ENCODE measurements around the gene NHLH1. TPM values are rescaled to one million over a fixed set of nuclear protein-coding genes. Genes with fewer than 3 reads are reported as not detected.

The NHLH1 gene
- total RNA-seq, 1 experiment from 2014 or later, result 0.12 TPM

GRCh38 chr1:160338580-160338979, 28.3 kb upstream of the NHLH1 start:
- intact Hi-C loops (cut with micrococcal nuclease), result no loop called here
- Mint-ChIP-seq H3K4me3 (ENCODE audit: unreplicated experiment) (no peak overlapping the region), H3K4me1 (ENCODE audit: insufficient read depth, unreplicated experiment) (peaks cover 29% of the 10 kb centered on the region), H3K36me3 (ENCODE audit: insufficient read depth, unreplicated experiment) (peaks cover 67% of the 10 kb centered on the region), H3K9me3 (ENCODE audit: unreplicated experiment) (no peaks in the 10 kb centered on the region), H3K27ac (ENCODE audit: low read depth, unreplicated experiment) (no peak overlapping the region), H3K27me3 (ENCODE audit: insufficient read depth, unreplicated experiment) (no peaks in the 10 kb centered on the region)
- no TSS peak for BruUV-seq (replicated peaks)
- DNase-seq (ENCODE audit: unreplicated experiment), result no peak
- TF ChIP-seq, protein P1, sequence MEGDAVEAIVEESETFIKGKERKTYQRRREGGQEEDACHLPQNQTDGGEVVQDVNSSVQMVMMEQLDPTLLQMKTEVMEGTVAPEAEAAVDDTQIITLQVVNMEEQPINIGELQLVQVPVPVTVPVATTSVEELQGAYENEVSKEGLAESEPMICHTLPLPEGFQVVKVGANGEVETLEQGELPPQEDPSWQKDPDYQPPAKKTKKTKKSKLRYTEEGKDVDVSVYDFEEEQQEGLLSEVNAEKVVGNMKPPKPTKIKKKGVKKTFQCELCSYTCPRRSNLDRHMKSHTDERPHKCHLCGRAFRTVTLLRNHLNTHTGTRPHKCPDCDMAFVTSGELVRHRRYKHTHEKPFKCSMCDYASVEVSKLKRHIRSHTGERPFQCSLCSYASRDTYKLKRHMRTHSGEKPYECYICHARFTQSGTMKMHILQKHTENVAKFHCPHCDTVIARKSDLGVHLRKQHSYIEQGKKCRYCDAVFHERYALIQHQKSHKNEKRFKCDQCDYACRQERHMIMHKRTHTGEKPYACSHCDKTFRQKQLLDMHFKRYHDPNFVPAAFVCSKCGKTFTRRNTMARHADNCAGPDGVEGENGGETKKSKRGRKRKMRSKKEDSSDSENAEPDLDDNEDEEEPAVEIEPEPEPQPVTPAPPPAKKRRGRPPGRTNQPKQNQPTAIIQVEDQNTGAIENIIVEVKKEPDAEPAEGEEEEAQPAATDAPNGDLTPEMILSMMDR (IDR thresholded peaks at IDR 0.05; ENCODE audit: unreplicated experiment), result no peak
- POLR2A ChIA-PET, result interaction anchor here (0.9 to 1.3 kb wide), 3 partner anchors 11 to 76 kb away, joined by 3 to 4 read pairs (median 4); partner anchors contain the start of genes DCAF8 and PEX19
- CTCF ChIA-PET, result interaction anchor here (1.1 to 2.7 kb wide), 5 partner anchors 38 to 120 kb away, joined by 4 to 23 read pairs (median 6); no protein-coding TSS in a partner anchor

DNA sequence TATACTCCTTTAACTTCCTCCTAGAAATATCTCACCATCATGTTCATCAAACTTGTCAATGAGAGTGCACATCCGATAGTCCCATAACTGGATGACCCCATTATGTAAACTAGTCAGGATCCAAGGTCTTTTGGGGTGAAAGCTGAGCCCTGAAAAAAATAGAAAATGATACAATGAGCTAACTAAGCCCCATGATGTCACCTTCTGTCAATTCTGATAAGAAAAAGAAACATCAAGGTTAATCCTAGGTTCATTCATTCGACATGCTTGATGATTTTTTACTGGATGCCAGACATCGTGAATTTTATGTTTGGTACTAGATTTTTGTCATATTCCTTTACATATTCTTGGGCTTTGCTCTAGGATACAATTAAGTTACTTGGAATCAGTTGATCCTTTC, 26.7 kb upstream of the NHLH1 start:
- CTCF ChIA-PET, result interaction anchor here (0.7 to 2.7 kb wide), 9 partner anchors 12 to 239 kb away, joined by 3 to 10 read pairs (median 4); partner anchors contain the start of gene PEX19
- no TSS peak for BruUV-seq (replicated peaks)
- no peak overlapping the region for H3K4me3 Mint-ChIP-seq (ENCODE audit: unreplicated experiment)
- no peaks in the 10 kb centered on the region for H3K27me3 Mint-ChIP-seq (ENCODE audit: insufficient read depth, unreplicated experiment)
- DNase-seq (ENCODE audit: unreplicated experiment), result no peak
- intact Hi-C loops (cut with micrococcal nuclease), result loop anchor here (10.0 kb wide), 2 partner anchors 265 to 745 kb away; partner anchors contain the start of gene NECTIN4
- TF ChIP-seq, protein P1 (IDR thresholded peaks at IDR 0.05; ENCODE audit: unreplicated experiment), result no peak
- peaks cover 63% of the 10 kb centered on the region for H3K36me3 Mint-ChIP-seq (ENCODE audit: insufficient read depth, unreplicated experiment)
- no peaks in the 10 kb centered on the region for H3K9me3 Mint-ChIP-seq (ENCODE audit: unreplicated experiment)
- peaks cover 29% of the 10 kb centered on the region for H3K4me1 Mint-ChIP-seq (ENCODE audit: insufficient read depth, unreplicated experiment)
- POLR2A ChIA-PET, result interaction anchor here (0.5 to 1.2 kb wide), 4 partner anchors 11 to 269 kb away, joined by 3 to 4 read pairs (median 3); no protein-coding TSS in a partner anchor
- peak overlapping the region; percentile 75 for H3K27ac Mint-ChIP-seq (ENCODE audit: low read depth, unreplicated experiment)

GRCh38 chr1:160340866-160341265, 26.0 kb upstream of the NHLH1 start:
- Mint-ChIP-seq H3K4me3 (ENCODE audit: unreplicated experiment) (peak overlapping the region; percentile 15), H3K4me1 (ENCODE audit: insufficient read depth, unreplicated experiment) (peaks cover 29% of the 10 kb centered on the region), H3K27ac (ENCODE audit: low read depth, unreplicated experiment) (peak overlapping the region; percentile 75), H3K27me3 (ENCODE audit: insufficient read depth, unreplicated experiment) (no peaks in the 10 kb centered on the region), H3K9me3 (ENCODE audit: unreplicated experiment) (no peaks in the 10 kb centered on the region), H3K36me3 (ENCODE audit: insufficient read depth, unreplicated experiment) (peaks cover 63% of the 10 kb centered on the region)
- DNase-seq (ENCODE audit: unreplicated experiment), result no peak
- no TSS peak for BruUV-seq (replicated peaks)
- ChIA-PET POLR2A (interaction anchor here (0.6 to 1.5 kb wide), 5 partner anchors 17 to 679 kb away, joined by 3 to 6 read pairs (median 5); partner anchors contain the start of gene PIGM), CTCF (interaction anchor here (1.5 to 1.6 kb wide), 2 partner anchors 36 to 50 kb away, joined by 7 read pairs; no protein-coding TSS in a partner anchor)
- intact Hi-C loops (cut with micrococcal nuclease), result loop anchor here (10.0 kb wide), 2 partner anchors 264 to 744 kb away; partner anchors contain the start of gene NECTIN4
- TF ChIP-seq, protein P1 (IDR thresholded peaks at IDR 0.05; ENCODE audit: unreplicated experiment), result no peak

DNA sequence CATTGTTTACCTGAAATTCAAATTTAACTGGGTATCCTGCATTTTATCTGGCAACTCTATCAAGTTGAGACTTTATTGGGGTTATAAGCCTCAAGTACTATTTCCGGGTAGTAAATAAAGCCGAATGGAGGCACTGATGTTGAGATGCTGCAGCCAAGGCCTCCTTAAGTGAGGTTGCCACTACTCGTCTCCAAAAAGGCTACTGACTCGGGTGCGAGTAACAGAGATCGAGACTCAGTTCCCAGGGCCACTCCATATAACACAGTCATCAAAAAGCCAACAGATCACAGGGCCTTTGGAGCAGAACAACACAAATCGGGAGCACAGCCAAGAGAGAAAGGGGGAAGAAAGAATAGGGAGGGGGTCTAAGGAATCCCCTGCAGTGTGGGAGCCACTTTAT, 24.3 kb upstream of the NHLH1 start:
- ChIA-PET CTCF (interaction anchor here (0.6 to 1.6 kb wide), 7 partner anchors 30 to 845 kb away, joined by 3 to 10 read pairs (median 5); no protein-coding TSS in a partner anchor), POLR2A (interaction anchor here (0.6 to 2.0 kb wide), 14 partner anchors 13 to 703 kb away, joined by 3 to 13 read pairs (median 4); partner anchors contain the start of genes PEX19, PIGM and USF1)
- TF ChIP-seq, protein P1 (IDR thresholded peaks at IDR 0.05; ENCODE audit: unreplicated experiment), result no peak
- Mint-ChIP-seq H3K27me3 (ENCODE audit: insufficient read depth, unreplicated experiment) (no peaks in the 10 kb centered on the region), H3K4me1 (ENCODE audit: insufficient read depth, unreplicated experiment) (peaks cover 29% of the 10 kb centered on the region), H3K27ac (ENCODE audit: low read depth, unreplicated experiment) (peak overlapping the region; percentile 99), H3K36me3 (ENCODE audit: insufficient read depth, unreplicated experiment) (peaks cover 63% of the 10 kb centered on the region), H3K4me3 (ENCODE audit: unreplicated experiment) (peak overlapping the region; percentile 87), H3K9me3 (ENCODE audit: unreplicated experiment) (no peaks in the 10 kb centered on the region)
- DNase-seq (ENCODE audit: unreplicated experiment), result no peak
- no TSS peak for BruUV-seq (replicated peaks)
- intact Hi-C loops (cut with micrococcal nuclease), result loop anchor here (10.0 kb wide), 2 partner anchors 262 to 742 kb away; partner anchors contain the start of gene NECTIN4

Measured in MCF 10A (cell line).